Measurements from ENCODE around the gene SEZ6. TPM values are rescaled to one million over a fixed set of nuclear protein-coding genes. Genes with fewer than 3 reads are reported as not detected.

Gene SEZ6
- total RNA-seq, 2 donors from 2014 or later, result 0.20 TPM; not detected in 1

DNA sequence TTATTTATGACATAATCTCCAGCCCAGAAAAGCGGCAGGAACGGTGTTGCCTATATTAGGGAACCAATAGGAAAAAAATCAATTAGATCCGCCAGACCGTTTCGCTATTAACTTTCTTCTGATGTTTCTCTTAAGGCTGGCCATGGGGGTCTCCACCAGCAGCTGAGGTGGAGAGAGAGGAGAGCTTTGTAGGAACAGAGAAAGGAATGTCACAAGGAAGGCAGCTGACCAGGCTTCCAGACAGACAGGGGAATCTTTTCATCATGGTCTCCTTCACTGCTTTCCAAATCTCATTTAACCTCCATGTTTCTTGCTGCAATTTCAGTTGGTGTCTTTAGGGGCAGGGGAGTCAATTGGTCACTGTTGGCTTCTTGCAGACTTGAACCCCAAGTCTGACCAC, 8.9 kb upstream of the SEZ6 start:
- Histone ChIP-seq H3K36me3 (ENCODE audit: control insufficient read depth, insufficient read depth, low read length) (no peaks in the 10 kb centered on the region), H3K27me3 (ENCODE audit: control insufficient read depth, insufficient read depth, low read length, poor library complexity, severe bottlenecking) (no peaks in the 10 kb centered on the region), H3K27ac (ENCODE audit: low read depth, low read length) (no peak overlapping the region), H3K4me1 (ENCODE audit: control insufficient read depth, insufficient read depth, low read length) (peaks cover 33% of the 10 kb centered on the region), H3K9me3 (ENCODE audit: control insufficient read depth, low read length) (no peaks in the 10 kb centered on the region), H3K9ac (ENCODE audit: extremely low read depth, low read length, poor library complexity, severe bottlenecking) (no peak overlapping the region), H3K4me3 (ENCODE audit: low read length) (no peak overlapping the region)
- WGBS, 2 experiments (ENCODE audit: insufficient coverage in 1 of 2, insufficient read length in 1 of 2), result 72 to 73% methylated on average over 4 to 5 of the region's 5 CpGs
- Mint-ChIP-seq H3K4me3 (no peak overlapping the region), H3K27me3 (ENCODE audit: insufficient read depth) (no peaks in the 10 kb centered on the region), H3K9me3 (no peaks in the 10 kb centered on the region), H3K27ac (no peak overlapping the region), H3K36me3 (ENCODE audit: low read depth) (no peaks in the 10 kb centered on the region), H3K4me1 (peaks cover 46% of the 10 kb centered on the region)
- TF ChIP-seq, protein P1, sequence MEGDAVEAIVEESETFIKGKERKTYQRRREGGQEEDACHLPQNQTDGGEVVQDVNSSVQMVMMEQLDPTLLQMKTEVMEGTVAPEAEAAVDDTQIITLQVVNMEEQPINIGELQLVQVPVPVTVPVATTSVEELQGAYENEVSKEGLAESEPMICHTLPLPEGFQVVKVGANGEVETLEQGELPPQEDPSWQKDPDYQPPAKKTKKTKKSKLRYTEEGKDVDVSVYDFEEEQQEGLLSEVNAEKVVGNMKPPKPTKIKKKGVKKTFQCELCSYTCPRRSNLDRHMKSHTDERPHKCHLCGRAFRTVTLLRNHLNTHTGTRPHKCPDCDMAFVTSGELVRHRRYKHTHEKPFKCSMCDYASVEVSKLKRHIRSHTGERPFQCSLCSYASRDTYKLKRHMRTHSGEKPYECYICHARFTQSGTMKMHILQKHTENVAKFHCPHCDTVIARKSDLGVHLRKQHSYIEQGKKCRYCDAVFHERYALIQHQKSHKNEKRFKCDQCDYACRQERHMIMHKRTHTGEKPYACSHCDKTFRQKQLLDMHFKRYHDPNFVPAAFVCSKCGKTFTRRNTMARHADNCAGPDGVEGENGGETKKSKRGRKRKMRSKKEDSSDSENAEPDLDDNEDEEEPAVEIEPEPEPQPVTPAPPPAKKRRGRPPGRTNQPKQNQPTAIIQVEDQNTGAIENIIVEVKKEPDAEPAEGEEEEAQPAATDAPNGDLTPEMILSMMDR (conservative IDR thresholded peaks at IDR 0.05), result peak; percentile 24
- no peak for DNase-seq

DNA sequence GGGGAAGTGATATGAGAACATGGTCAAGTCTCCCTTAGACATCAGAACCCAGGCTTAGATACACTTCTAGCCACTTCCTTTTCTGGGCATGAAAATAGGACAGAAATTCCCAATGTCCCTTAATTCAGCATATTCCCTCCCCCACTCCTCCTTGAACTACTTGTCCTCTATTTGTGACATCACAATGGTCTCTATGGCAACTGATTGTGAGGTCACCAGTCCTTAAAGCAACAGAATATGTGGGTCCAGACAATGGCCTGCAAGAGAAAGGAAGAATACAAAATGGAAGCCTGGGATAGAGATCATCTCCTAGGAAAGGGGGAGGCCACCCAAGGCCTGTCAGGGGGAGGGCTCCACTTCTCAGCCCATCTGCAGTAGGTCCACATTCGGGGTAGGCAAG, 6.7 kb upstream of the SEZ6 start:
- Histone ChIP-seq H3K36me3 (ENCODE audit: control insufficient read depth, insufficient read depth, low read length) (no peaks in the 10 kb centered on the region), H3K9ac (ENCODE audit: extremely low read depth, low read length, poor library complexity, severe bottlenecking) (no peak overlapping the region), H3K4me1 (ENCODE audit: control insufficient read depth, insufficient read depth, low read length) (peaks cover 25% of the 10 kb centered on the region), H3K27me3 (ENCODE audit: control insufficient read depth, insufficient read depth, low read length, poor library complexity, severe bottlenecking) (no peaks in the 10 kb centered on the region), H3K27ac (ENCODE audit: low read depth, low read length) (no peak overlapping the region), H3K4me3 (ENCODE audit: low read length) (no peak overlapping the region), H3K9me3 (ENCODE audit: control insufficient read depth, low read length) (no peaks in the 10 kb centered on the region)
- H3K9me3 Mint-ChIP-seq, result no peaks in the 10 kb centered on the region
- H3K4me3 Mint-ChIP-seq, result no peak overlapping the region
- peaks cover 35% of the 10 kb centered on the region for H3K4me1 Mint-ChIP-seq
- WGBS, 2 experiments (ENCODE audit: insufficient coverage in 1 of 2, insufficient read length in 1 of 2), result 86 to 93% methylated on average over 1 of the region's 1 CpG
- TF ChIP-seq, protein P1 (conservative IDR thresholded peaks at IDR 0.05), result no peak
- no peaks in the 10 kb centered on the region for H3K36me3 Mint-ChIP-seq (ENCODE audit: low read depth)
- DNase-seq, result no peak
- H3K27me3 Mint-ChIP-seq (ENCODE audit: insufficient read depth), result peaks cover 6% of the 10 kb centered on the region
- no peak overlapping the region for H3K27ac Mint-ChIP-seq

DNA sequence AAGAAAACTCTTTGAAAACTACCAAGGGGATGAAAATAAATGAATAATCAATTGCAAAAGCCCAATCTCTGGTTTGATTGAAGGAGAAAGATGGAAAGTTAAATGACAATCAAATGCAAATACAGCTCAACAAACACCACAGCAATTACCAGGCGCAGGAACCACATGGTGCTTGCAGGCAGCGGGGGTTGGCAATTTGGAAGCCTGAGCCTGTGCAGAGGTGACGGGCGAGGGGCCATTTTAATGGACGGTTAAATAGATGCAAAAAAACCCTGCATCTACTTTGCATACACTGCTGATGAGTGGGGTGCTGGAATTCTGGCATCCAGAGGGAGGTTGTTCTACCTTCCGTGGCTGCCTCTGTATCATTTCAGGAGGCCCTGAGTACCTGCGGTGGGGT, 4.8 kb upstream of the SEZ6 start:
- Histone ChIP-seq H3K4me1 (ENCODE audit: control insufficient read depth, insufficient read depth, low read length) (peaks cover 17% of the 10 kb centered on the region), H3K9ac (ENCODE audit: extremely low read depth, low read length, poor library complexity, severe bottlenecking) (no peak overlapping the region), H3K9me3 (ENCODE audit: control insufficient read depth, low read length) (no peaks in the 10 kb centered on the region), H3K36me3 (ENCODE audit: control insufficient read depth, insufficient read depth, low read length) (no peaks in the 10 kb centered on the region), H3K27me3 (ENCODE audit: control insufficient read depth, insufficient read depth, low read length, poor library complexity, severe bottlenecking) (peaks cover 1% of the 10 kb centered on the region), H3K27ac (ENCODE audit: low read depth, low read length) (no peak overlapping the region), H3K4me3 (ENCODE audit: low read length) (no peak overlapping the region)
- WGBS, 2 experiments (ENCODE audit: insufficient coverage in 1 of 2, insufficient read length in 1 of 2), result 85 to 87% methylated on average over 6 to 7 of the region's 7 CpGs
- H3K27ac Mint-ChIP-seq, result no peak overlapping the region
- peaks cover 26% of the 10 kb centered on the region for H3K4me1 Mint-ChIP-seq
- DNase-seq, result no peak
- H3K4me3 Mint-ChIP-seq, result no peak overlapping the region
- no peaks in the 10 kb centered on the region for H3K9me3 Mint-ChIP-seq
- H3K27me3 Mint-ChIP-seq (ENCODE audit: insufficient read depth), result peaks cover 20% of the 10 kb centered on the region
- TF ChIP-seq, protein P1 (conservative IDR thresholded peaks at IDR 0.05), result no peak
- no peaks in the 10 kb centered on the region for H3K36me3 Mint-ChIP-seq (ENCODE audit: low read depth)

All from endodermal cell (in vitro differentiated cells).